Endothelial cell of umbilical vein (primary cell): ENCODE results near the gene ATXN7L2. TPM values are rescaled to one million over a fixed set of nuclear protein-coding genes. Genes with fewer than 3 reads are reported as not detected.
A peak's percentile ranks its signal among the peaks of the same experiment; 100 is the strongest.

Source experiments
- BruUV-seq: library from RNA; stranded (reverse); fragments of 400-500 nt; replicated peaks from 2 replicates; lab custom pipeline; 2021; lab: Mats Ljungman, UMichigan
- CTCF ChIA-PET: fragments of 300-600, 350-600 bp; sonication (Branson Sonifier 250); formaldehyde crosslinking; loops from one replicate; lab custom pipeline; 2021; ENCODE audit warnings: antibody characterized with exemption, inconsistent platforms; lab: Charles Lee
- POLR2A ChIA-PET: fragments of 300-600, 350-600 bp; sonication (Branson Sonifier 250); formaldehyde crosslinking; loops from one replicate; lab custom pipeline; 2021; ENCODE audit warnings: antibody characterized with exemption, inconsistent platforms; lab: Charles Lee
- DNase-seq: peaks from one replicate; pipeline ENCODE4 v3.0.0-alpha.2; 2011; ENCODE audit warnings: low read depth, low spot score
- FAIRE-seq: peaks from 2 replicates; lab custom pipeline; 2011; peaks lifted over from hg19 to GRCh38; lab: Jason Lieb, UNC
- H2AFZ ChIP-seq: 2 replicates; pipeline ENCODE4 v1.6.0; 2012; ENCODE audit warnings: low read depth, low read length, control low read depth, inconsistent platforms
- H3K27ac ChIP-seq: 2 replicates; pipeline ENCODE4 v1.5.1; 2011; ENCODE audit warnings: low read depth, mild to moderate bottlenecking, control low read depth, low read length, moderate library complexity; ENCODE audit not compliant: insufficient read depth
- H3K27me3 ChIP-seq, 2 experiments: 2 replicates each; pipeline versions ENCODE4 v1.6.0 to v1.6.1; 2011; ENCODE audit warnings: low read length in 2 of 2, mixed read lengths in 1 of 2; ENCODE audit not compliant: control insufficient read depth in 2 of 2, insufficient read depth in 2 of 2
- H3K36me3 ChIP-seq, 2 experiments: 2 replicates in 1 of 2; 3 replicates in 1 of 2; pipeline ENCODE4 v1.5.1; 2011; ENCODE audit warnings: low read length in 2 of 2, mild to moderate bottlenecking in 1 of 2, moderate library complexity in 1 of 2; ENCODE audit not compliant: control insufficient read depth in 2 of 2, insufficient read depth in 2 of 2; ENCODE audit errors: extremely low read depth in 1 of 2
- H3K4me1 ChIP-seq: 3 replicates; pipeline ENCODE4 v1.5.1; 2011; ENCODE audit warnings: mild to moderate bottlenecking, low read length; ENCODE audit not compliant: control insufficient read depth, insufficient read depth; ENCODE audit errors: extremely low read depth
- H3K4me2 ChIP-seq: 2 replicates; pipeline ENCODE4 v1.6.1; 2011; ENCODE audit warnings: low read length, control low read depth, mixed read lengths; ENCODE audit not compliant: insufficient read depth
- H3K4me3 ChIP-seq, 3 experiments: fragments of 200-600 bp in 1 of 3; sonication (generic), shearing (Covaris generic) in 1 of 3; replicated peaks in 1 of 3; 2 replicates each; pipeline ENCODE4 v1.5.1; 2011 to 2016; ENCODE audit warnings: control low read depth in 3 of 3, low read length in 3 of 3, mild to moderate bottlenecking in 2 of 3, inconsistent platforms in 1 of 3, low read depth in 1 of 3, moderate library complexity in 1 of 3; ENCODE audit not compliant: insufficient read depth in 1 of 3
- H3K79me2 ChIP-seq: 2 replicates; pipeline ENCODE4 v1.6.0; 2012; ENCODE audit warnings: low read length, inconsistent platforms; ENCODE audit not compliant: control insufficient read depth, insufficient read depth
- H3K9ac ChIP-seq: replicated peaks from 2 replicates; pipeline ENCODE3; 2011; ENCODE audit warnings: low read length, control low read depth; ENCODE audit not compliant: insufficient read depth; ENCODE audit errors: extremely low read depth
- H3K9me1 ChIP-seq: replicated peaks from 3 replicates; pipeline ENCODE4 v1.6.0; 2011; ENCODE audit warnings: mild to moderate bottlenecking, low read length; ENCODE audit not compliant: control insufficient read depth, insufficient read depth; ENCODE audit errors: extremely low read depth
- H3K9me3 ChIP-seq: replicated peaks from 2 replicates; pipeline ENCODE4 v1.5.1; 2012; ENCODE audit warnings: low read length, inconsistent platforms; ENCODE audit not compliant: control insufficient read depth, insufficient read depth
- H4K20me1 ChIP-seq: replicated peaks from 2 replicates; pipeline ENCODE3; 2011; ENCODE audit warnings: mild to moderate bottlenecking, low read length; ENCODE audit not compliant: control insufficient read depth, insufficient read depth; ENCODE audit errors: extremely low read depth
- EZH2 ChIP-seq: IDR thresholded peaks from 2 replicates; pipeline ENCODE4 v1.6.1; 2012; ENCODE audit warnings: borderline replicate concordance, low read depth, mild to moderate bottlenecking, moderate library complexity, low read length, inconsistent platforms; ENCODE audit not compliant: severe bottlenecking
- FOS ChIP-seq: IDR thresholded peaks from 2 replicates; pipeline ENCODE4 v1.6.1; 2011; ENCODE audit warnings: mild to moderate bottlenecking, low read length, moderate library complexity, borderline replicate concordance; ENCODE audit not compliant: insufficient read depth
- GATA2 ChIP-seq: IDR thresholded peaks from 2 replicates; pipeline ENCODE4 v1.7.0; 2011; ENCODE audit warnings: low read depth, mild to moderate bottlenecking, moderate library complexity, mixed read lengths, low read length; ENCODE audit not compliant: insufficient read length, insufficient read depth
- JUN ChIP-seq: IDR thresholded peaks from 2 replicates; pipeline ENCODE4 v1.6.1; 2011; ENCODE audit warnings: borderline replicate concordance, low read depth; ENCODE audit not compliant: insufficient read length, insufficient read depth
- MAX ChIP-seq: IDR thresholded peaks from 2 replicates; pipeline ENCODE4 v1.6.1; 2011; ENCODE audit not compliant: insufficient read depth, insufficient read length
- MYC ChIP-seq: IDR thresholded peaks from one replicate; pipeline ENCODE4 v1.6.1; 2011; ENCODE audit warnings: mild to moderate bottlenecking, low read depth, low read length
- POLR2A ChIP-seq: IDR thresholded peaks from 2 replicates; pipeline ENCODE4 v1.6.1; 2012; ENCODE audit warnings: low read depth, mild to moderate bottlenecking, control low read depth, low read length
- POLR2AphosphoS5 ChIP-seq: IDR thresholded peaks from 2 replicates; pipeline ENCODE4 v1.6.1; 2012; ENCODE audit warnings: low read depth, mild to moderate bottlenecking, control low read depth, low read length, moderate library complexity; ENCODE audit not compliant: insufficient read depth
- dilution Hi-C: fragments of 300-500 bp; cut with MboI; formaldehyde crosslinking; loops from one replicate; pipeline ENCODE4 v1.15.0; 2019; ENCODE audit warnings: low sequenced_read_pairs; ENCODE audit not compliant: extremely low pct_ligation_motif_present
- intact Hi-C: fragments of 100-400 bp; cut with micrococcal nuclease; formaldehyde crosslinking; loops from one replicate; pipeline ENCODE4 v1.10.0; 2022
- polyA plus RNA-seq, 4 experiments: library from polyadenylated mRNA; depleted of rRNA in 3 of 4; stranded (reverse) in 3 of 4; unstranded in 1 of 4; fragments of >200 nt; gene quantifications; 2 replicates each; pipeline versions ENCODE4 v1.2.1 to v1.2.3, GENCODE V29; 2011 to 2012; ENCODE audit warnings: missing spikeins in 1 of 4
- total RNA-seq: library from RNA; stranded (reverse); gene quantifications from 2 replicates; pipeline ENCODE4 v1.2.3, GENCODE V29; 2021
- TF ChIP-seq, protein P1 (sequence below), 2 donors: IDR thresholded peaks; 1 replicate in 1 of 2; 2 replicates in 1 of 2; pipeline ENCODE4 v1.5.1; 2011; ENCODE audit warnings: low read length in 2 of 2, mild to moderate bottlenecking in 2 of 2, moderate library complexity in 2 of 2, control low read depth in 1 of 2, inconsistent platforms in 1 of 2, low read depth in 1 of 2; ENCODE audit not compliant: insufficient read depth in 1 of 2; ENCODE audit errors: extremely low read depth in 1 of 2

Gene ATXN7L2
- total and polyA plus RNA-seq, 2 donors (not counting 3 experiments of a cell fraction or from before 2014, with no cell fraction given): 4.4 to 4.9 TPM

GRCh38 chr1:109438798-109439297, 44.9 kb upstream of the ATXN7L2 start:
- no peak for TF ChIP-seq GATA2
- TF ChIP-seq JUN: peak; percentile 60
- peak; percentile 79 for TF ChIP-seq FOS
- POLR2A ChIA-PET: no interaction called here
- Histone ChIP-seq H3K36me3 (no peaks in the 10 kb centered on the region), H3K27ac (no peak overlapping the region), H3K4me2 (no peak overlapping the region), H3K9me1 (no peaks in the 10 kb centered on the region), H3K4me1 (no peaks in the 10 kb centered on the region), H3K79me2 (no peaks in the 10 kb centered on the region), H4K20me1 (no peaks in the 10 kb centered on the region), H3K4me3 (no peak overlapping the region), H3K9me3 (no peaks in the 10 kb centered on the region), H3K9ac (no peak overlapping the region), H2AFZ (no peak overlapping the region), H3K27me3 (peaks cover 12 to 19% of the 10 kb centered on the region in 2 experiments)
- no TSS peak for BruUV-seq
- dilution Hi-C loops (no loop called here), intact Hi-C loops (no loop called here)
- peak; percentile 28 for DNase-seq
- CTCF ChIA-PET: no interaction called here
- FAIRE-seq: peak; percentile 67

GRCh38 chr1:109441069-109441468, 42.6 kb upstream of the ATXN7L2 start:
- H3K4me3 ChIP-seq: no peak overlapping the region
- DNase-seq (no peak), FAIRE-seq (no peak)
- H4K20me1 ChIP-seq: no peaks in the 10 kb centered on the region
- peaks cover 23 to 35% of the 10 kb centered on the region in 2 experiments for H3K27me3 ChIP-seq
- CTCF ChIA-PET: no interaction called here
- no TSS peak for BruUV-seq
- no peaks in the 10 kb centered on the region for H3K9me1 ChIP-seq
- no peak overlapping the region for H3K4me2 ChIP-seq
- H2AFZ ChIP-seq: no peak overlapping the region
- POLR2A ChIA-PET: no interaction called here
- dilution Hi-C loops (no loop called here), intact Hi-C loops (no loop called here)
- no peaks in the 10 kb centered on the region for H3K79me2 ChIP-seq
- no peaks in the 10 kb centered on the region for H3K9me3 ChIP-seq
- H3K9ac ChIP-seq: no peak overlapping the region
- H3K4me1 ChIP-seq: no peaks in the 10 kb centered on the region
- H3K27ac ChIP-seq: no peak overlapping the region
- TF ChIP-seq JUN: no peak
- TF ChIP-seq FOS: no peak
- TF ChIP-seq EZH2: no peak
- TF ChIP-seq, protein P1, sequence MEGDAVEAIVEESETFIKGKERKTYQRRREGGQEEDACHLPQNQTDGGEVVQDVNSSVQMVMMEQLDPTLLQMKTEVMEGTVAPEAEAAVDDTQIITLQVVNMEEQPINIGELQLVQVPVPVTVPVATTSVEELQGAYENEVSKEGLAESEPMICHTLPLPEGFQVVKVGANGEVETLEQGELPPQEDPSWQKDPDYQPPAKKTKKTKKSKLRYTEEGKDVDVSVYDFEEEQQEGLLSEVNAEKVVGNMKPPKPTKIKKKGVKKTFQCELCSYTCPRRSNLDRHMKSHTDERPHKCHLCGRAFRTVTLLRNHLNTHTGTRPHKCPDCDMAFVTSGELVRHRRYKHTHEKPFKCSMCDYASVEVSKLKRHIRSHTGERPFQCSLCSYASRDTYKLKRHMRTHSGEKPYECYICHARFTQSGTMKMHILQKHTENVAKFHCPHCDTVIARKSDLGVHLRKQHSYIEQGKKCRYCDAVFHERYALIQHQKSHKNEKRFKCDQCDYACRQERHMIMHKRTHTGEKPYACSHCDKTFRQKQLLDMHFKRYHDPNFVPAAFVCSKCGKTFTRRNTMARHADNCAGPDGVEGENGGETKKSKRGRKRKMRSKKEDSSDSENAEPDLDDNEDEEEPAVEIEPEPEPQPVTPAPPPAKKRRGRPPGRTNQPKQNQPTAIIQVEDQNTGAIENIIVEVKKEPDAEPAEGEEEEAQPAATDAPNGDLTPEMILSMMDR (IDR thresholded peaks at IDR 0.05; ENCODE audit: extremely low read depth in 1 of 2, insufficient read depth in 1 of 2, low read depth in 1 of 2, low read length in 2 of 2): no peak
- TF ChIP-seq MYC: no peak
- TF ChIP-seq POLR2AphosphoS5: no peak
- TF ChIP-seq GATA2: no peak
- no peak for TF ChIP-seq POLR2A
- no peak for TF ChIP-seq MAX
- no peaks in the 10 kb centered on the region for H3K36me3 ChIP-seq
